Measurements from ENCODE around the gene NOS1. TPM values are rescaled to one million over a fixed set of nuclear protein-coding genes. Genes with fewer than 3 reads are reported as not detected.

NOS1 gene
- total RNA-seq, 4 donors from 2014 or later: 6.4 to 39.9 (median 8.9) TPM

DNA sequence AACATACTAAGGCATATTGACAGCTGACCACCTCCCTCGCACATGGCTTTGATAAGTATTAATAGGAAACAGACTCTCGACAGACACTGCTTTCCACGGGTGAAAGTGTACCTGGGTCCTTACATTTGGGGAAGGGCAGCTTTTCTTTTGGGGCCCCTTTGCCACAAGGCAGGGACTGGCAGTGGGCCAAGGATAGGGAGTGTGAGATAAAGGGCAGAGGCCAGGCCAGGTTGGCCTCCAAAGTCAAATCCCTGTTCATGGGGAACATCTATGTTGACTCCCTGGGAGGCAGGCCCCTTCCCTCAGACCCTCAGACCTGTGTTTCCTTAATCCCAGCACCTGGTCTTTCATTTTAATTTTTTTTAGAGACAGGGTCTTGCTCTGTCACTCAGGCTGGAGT, 151.8 kb downstream of the NOS1 start:
- H3K9me3 ChIP-seq: no peaks in the 10 kb centered on the region
- ATAC-seq (no peak), DNase-seq (no peak)
- in situ Hi-C loops (cut with MboI; ENCODE audit: low sequenced_read_pairs in 4 of 4): loop anchor here (10.0 to 25.0 kb wide), 3 partner anchors 378 to 625 kb away; no protein-coding TSS in a partner anchor
- H3K4me3 ChIP-seq: no peak overlapping the region
- no peak for TF ChIP-seq CTCF (IDR thresholded peaks at IDR 0.05 in 4 of 5, conservative IDR thresholded peaks at IDR 0.05 in 1 of 5)
- TF ChIP-seq POLR2A (IDR thresholded peaks at IDR 0.05): no peak
- intact Hi-C loops (cut with DNase I; ENCODE audit: low total_unique reads): loop anchor here (5.0 kb wide), 1 partner anchor 643 kb away; no protein-coding TSS in a partner anchor
- no peaks in the 10 kb centered on the region for H3K36me3 ChIP-seq
- H3K27ac ChIP-seq: no peak overlapping the region
- H3K4me1 ChIP-seq: no peaks in the 10 kb centered on the region
- no peaks in the 10 kb centered on the region for H3K27me3 ChIP-seq

DNA sequence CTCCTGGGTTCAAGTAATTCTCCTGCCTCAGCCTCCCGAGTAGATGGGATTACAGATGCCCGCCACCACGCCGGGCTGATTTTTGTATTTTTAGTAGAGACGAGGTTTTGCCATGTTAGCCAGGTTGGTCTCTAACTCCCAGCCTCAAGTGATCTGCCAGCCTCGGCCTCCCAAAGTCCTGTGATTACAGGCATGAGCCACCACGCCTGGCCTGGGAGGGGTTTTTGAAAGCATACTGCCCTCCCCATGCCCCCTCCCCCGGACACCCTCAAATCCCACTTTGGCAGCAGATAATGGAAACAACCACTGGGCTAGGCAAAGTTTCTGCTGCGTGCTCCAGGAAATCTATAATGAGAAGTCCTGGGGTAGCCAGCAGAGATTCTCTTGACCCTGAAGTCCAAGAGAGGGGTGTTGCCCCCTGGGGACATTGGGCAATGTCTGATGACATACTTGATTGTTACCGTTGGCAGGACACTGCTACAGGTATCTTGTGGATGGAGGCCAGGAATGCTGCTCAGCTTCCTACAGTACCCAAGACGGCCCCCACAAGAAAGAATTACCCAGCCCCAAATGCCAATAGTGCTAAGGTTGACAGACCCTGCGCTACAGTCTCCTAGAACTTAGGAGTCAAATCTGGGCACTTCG, 152.5 kb downstream of the NOS1 start:
- no peaks in the 10 kb centered on the region for H3K27me3 ChIP-seq
- no peak for ATAC-seq
- no peaks in the 10 kb centered on the region for H3K36me3 ChIP-seq
- no peak overlapping the region for H3K4me3 ChIP-seq
- no peak overlapping the region for H3K27ac ChIP-seq
- no peaks in the 10 kb centered on the region for H3K9me3 ChIP-seq
- no peaks in the 10 kb centered on the region for H3K4me1 ChIP-seq
- no peak for DNase-seq
- no peak for TF ChIP-seq CTCF (IDR thresholded peaks at IDR 0.05 in 4 of 5, conservative IDR thresholded peaks at IDR 0.05 in 1 of 5)
- intact Hi-C loops (cut with DNase I; ENCODE audit: low total_unique reads): loop anchor here (5.0 kb wide), 1 partner anchor 643 kb away; no protein-coding TSS in a partner anchor
- in situ Hi-C loops (cut with MboI; ENCODE audit: low sequenced_read_pairs in 4 of 4): loop anchor here in 1 of 4 donors (25.0 kb wide), 1 partner anchor 378 kb away; no protein-coding TSS in a partner anchor

GRCh38 chr12:117208206-117208605, 153.2 kb downstream of the NOS1 start:
- H3K4me1 ChIP-seq: no peaks in the 10 kb centered on the region
- ATAC-seq (no peak), DNase-seq (no peak)
- H3K36me3 ChIP-seq: no peaks in the 10 kb centered on the region
- H3K27me3 ChIP-seq: no peaks in the 10 kb centered on the region
- H3K9me3 ChIP-seq: no peaks in the 10 kb centered on the region
- H3K27ac ChIP-seq: no peak overlapping the region
- intact Hi-C loops (cut with DNase I; ENCODE audit: low total_unique reads): loop anchor here (5.0 kb wide), 1 partner anchor 644 kb away; no protein-coding TSS in a partner anchor
- H3K4me3 ChIP-seq: no peak overlapping the region
- TF ChIP-seq POLR2A (IDR thresholded peaks at IDR 0.05) (no peak), CTCF (IDR thresholded peaks at IDR 0.05 in 4 of 5, conservative IDR thresholded peaks at IDR 0.05 in 1 of 5) (no peak)
- in situ Hi-C loops (cut with MboI; ENCODE audit: low sequenced_read_pairs in 4 of 4): loop anchor here in 1 of 4 donors (25.0 kb wide), 1 partner anchor 379 kb away; no protein-coding TSS in a partner anchor

DNA sequence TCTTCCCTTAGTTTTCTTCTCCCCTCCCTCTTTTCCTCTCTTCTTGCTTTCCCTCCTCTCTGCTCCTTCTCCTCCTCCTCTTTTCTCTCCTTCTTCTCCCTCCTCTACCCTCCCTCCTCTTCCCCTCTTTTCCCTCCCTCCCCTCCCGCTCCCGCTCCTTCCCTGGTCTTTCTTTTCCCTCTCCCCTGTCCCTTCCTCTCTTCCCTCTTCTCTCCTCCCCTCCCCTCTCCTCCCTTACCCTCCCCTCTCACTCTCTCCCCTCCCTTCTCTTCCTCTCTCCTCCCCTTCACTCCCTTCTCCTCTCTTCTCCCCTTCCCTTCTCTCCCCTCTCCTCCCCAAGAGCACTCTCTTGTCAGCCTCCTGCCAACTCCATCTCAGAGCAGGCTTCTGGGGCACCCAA, 153.8 kb downstream of the NOS1 start:
- ATAC-seq: no peak
- in situ Hi-C loops (cut with MboI; ENCODE audit: low sequenced_read_pairs in 4 of 4): loop anchor here in 1 of 4 donors (25.0 kb wide), 1 partner anchor 380 kb away; no protein-coding TSS in a partner anchor
- no peaks in the 10 kb centered on the region for H3K27me3 ChIP-seq

More for the DNA sequence above, 153.8 kb downstream of the NOS1 start:
- H3K4me1 ChIP-seq: no peaks in the 10 kb centered on the region
- H3K4me3 ChIP-seq: no peak overlapping the region
- no peak overlapping the region for H3K27ac ChIP-seq
- no peak for DNase-seq
- H3K36me3 ChIP-seq: no peaks in the 10 kb centered on the region
- TF ChIP-seq POLR2A (IDR thresholded peaks at IDR 0.05) (no peak), CTCF (IDR thresholded peaks at IDR 0.05 in 4 of 5, conservative IDR thresholded peaks at IDR 0.05 in 1 of 5) (no peak)
- no peaks in the 10 kb centered on the region for H3K9me3 ChIP-seq
- intact Hi-C loops (cut with DNase I; ENCODE audit: low total_unique reads): loop anchor here (5.0 kb wide), 1 partner anchor 645 kb away; no protein-coding TSS in a partner anchor
